ENCODE measurements around the gene MAPK8IP1. TPM values are rescaled to one million over a fixed set of nuclear protein-coding genes. Genes with fewer than 3 reads are reported as not detected.

Gene MAPK8IP1
- total RNA-seq, 1 experiment from 2014 or later, result 14.3 TPM

DNA sequence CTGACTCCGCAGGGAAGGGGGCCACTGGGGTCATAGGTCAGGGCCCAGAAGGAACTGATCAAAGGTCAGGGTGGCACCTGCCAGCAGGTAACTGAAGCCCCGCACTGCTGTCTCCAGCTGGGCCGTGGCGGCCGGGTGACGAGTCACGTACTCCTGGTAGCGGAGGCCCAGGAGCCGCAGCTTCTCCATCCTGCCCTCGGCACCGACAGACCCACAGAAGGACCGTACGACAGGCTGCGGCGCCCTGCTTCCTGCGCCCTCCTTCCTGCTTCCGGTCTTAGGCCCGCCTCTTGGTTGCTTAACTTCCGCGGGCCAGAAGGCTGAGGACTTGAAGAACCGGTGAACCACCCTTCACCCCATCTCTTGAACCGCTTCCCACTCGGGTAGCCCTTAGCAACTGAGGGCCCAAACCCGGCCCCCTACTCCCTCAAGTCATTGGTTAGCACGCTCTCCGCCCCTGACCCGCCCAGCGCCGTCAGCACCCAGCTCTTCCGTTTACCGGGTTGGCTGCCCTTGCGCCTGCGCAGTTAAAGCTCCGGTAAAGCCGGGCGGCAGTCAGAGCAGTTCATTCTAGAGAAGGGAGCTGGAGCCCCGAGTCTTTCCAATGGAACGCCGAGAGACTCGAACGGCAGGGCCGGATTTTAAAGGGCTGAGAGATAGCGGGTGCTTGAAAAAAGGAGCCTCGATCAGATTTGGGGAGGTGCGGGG, 32.3 kb downstream of the MAPK8IP1 start, which contains the start of gene PEX16:
PEX16 (minus strand) TSS at position 255 of the 708 bp plus-strand sequence; CDS start at position 189, 66 bp downstream.
- DNase-seq (ENCODE audit: low read depth, low spot score), result peak; percentile 96
- in situ Hi-C loops (cut with HindIII; ENCODE audit: low pct_unique_long_range_greater_than_20kb, low sequenced_read_pairs), result no loop called here

- in situ Hi-C loops (cut with HindIII; ENCODE audit: low pct_unique_long_range_greater_than_20kb, low sequenced_read_pairs), result no loop called here
- peak; percentile 83 for DNase-seq (ENCODE audit: low read depth, low spot score)
Measured at GRCh38 chr11:45918331-45918941, 33.0 kb downstream of the MAPK8IP1 start.

DNA sequence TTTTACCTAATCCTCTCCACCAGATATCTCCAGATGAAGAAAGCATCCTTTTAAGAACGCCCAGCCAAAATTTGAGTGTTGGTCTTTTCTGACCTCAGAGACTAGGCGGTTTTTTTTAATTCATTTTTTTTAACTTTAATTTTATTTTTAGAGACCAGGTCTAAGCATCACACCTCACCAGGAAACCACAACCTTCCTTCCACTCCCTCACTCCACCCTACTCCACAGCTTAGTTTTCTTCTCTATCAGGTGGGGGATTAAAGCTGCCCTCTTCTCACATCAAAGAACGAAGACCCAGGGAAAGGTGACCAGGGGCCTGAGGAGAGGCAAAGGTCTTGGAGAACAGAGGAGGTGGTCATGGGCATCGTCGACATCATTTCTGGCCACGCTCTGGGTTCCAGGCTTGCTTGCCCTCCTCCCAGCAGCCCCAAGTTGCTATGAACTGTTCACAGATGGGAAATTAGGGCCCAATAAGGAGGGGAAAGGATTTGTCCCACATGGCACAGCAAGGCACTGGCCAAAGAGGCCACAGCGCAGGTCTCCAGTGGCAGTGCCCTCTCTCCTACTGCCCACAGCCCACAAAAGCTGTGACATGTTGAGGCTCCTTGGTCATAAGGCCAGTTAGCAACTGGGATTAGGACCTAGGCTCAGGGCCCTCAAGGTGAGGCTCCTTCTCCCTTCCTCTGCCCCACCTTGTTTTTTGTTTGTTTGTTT, 33.7 kb downstream of the MAPK8IP1 start:
- in situ Hi-C loops (cut with HindIII; ENCODE audit: low pct_unique_long_range_greater_than_20kb, low sequenced_read_pairs), result no loop called here

GRCh38 chr11:45919806-45920530, 34.5 kb downstream of the MAPK8IP1 start:
- in situ Hi-C loops (cut with HindIII; ENCODE audit: low pct_unique_long_range_greater_than_20kb, low sequenced_read_pairs), result no loop called here
- no peak for DNase-seq (ENCODE audit: low read depth, low spot score)

More for the DNA sequence above, 33.7 kb downstream of the MAPK8IP1 start:
- no peak for DNase-seq (ENCODE audit: low read depth, low spot score)

DNA sequence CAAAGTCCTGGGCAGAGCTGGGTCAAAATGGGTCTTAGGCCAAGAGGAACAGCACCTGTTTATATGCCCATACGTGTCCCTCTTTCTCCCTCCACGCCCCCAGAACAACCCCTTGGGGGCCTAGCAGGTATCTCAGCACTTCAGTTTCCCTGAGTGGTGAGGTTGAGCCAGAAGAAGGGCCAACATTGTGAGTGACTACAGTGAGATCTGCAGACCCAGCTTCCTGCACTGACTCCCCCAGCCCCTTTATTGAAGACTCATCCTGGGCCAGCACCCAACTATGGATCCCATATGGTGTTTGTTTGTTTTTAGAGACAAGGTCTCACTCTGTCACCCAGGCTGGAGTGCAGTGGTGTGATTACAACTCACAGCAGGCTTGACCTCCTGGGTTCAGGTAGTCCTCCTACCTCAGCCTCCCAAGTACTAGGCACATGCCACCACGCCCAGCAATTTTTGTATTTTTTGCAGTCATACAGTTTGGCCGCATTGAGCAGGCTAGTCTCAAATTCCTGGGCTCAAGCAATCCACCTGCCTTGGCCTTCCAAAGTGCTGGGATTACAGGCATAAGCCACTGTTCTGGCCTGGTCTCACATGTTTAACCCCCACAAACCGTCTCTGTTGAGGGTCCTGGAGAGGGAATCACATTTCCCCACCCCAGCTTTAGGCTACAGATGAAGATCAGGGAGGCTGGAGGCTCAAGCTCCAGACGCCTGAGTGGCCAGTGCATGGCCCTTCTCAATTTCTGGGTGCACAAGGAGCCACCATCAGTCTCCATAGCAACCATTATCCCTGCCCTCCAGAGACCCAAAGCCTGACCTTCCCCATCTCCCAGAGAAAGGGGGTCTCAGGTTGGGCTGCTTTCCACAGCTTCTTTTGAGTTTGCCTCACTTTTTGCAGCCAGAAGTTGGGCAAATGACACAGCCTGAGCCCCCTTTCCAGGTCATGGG, 35.4 kb downstream of the MAPK8IP1 start:
- no peak for DNase-seq (ENCODE audit: low read depth, low spot score)
- in situ Hi-C loops (cut with HindIII; ENCODE audit: low pct_unique_long_range_greater_than_20kb, low sequenced_read_pairs), result no loop called here

DNA sequence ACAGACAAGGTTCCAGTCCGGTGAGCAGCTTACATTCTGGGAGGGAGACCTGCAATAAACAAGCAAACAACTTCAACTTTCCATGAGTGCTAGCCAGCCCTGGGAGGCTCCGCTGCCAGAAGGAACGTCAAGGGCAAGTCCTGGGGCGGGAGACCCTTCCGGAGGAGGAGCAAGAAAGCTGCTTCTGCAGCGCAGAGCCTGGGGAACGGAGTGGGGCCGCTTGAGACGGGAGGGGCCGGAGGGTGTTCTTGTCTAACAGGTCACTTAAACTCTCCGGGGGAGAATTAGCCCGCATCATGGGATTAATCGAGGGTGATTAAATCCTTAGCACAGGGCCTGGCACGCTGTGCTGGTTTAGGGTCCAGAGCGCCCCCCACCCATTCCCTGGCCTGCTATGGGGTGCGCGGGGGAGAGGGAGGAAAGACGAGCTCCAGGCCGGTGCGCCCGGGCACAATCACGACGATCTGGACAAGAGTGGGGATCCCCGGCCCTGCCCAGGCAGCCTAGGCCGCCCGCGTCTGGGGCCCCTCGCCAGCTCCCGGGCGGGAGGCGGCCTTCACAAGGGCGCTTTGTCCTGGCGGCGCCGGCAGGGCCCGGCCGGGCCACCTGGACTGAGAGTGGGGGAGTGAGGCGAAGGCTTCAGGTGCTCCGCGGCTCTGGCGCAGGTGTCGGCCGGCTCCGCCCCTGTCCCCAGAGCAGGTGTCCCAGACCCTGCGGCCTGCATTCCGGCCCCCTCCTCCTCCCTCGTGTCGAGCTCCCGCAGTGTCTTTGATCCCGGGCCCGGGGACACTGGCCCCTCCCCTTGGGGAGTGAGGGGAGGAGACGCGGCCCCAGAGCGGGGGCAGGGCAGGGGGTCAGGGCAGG, 36.3 kb downstream of the MAPK8IP1 start:
- DNase-seq (ENCODE audit: low read depth, low spot score), result no peak
- in situ Hi-C loops (cut with HindIII; ENCODE audit: low pct_unique_long_range_greater_than_20kb, low sequenced_read_pairs), result no loop called here

DNA sequence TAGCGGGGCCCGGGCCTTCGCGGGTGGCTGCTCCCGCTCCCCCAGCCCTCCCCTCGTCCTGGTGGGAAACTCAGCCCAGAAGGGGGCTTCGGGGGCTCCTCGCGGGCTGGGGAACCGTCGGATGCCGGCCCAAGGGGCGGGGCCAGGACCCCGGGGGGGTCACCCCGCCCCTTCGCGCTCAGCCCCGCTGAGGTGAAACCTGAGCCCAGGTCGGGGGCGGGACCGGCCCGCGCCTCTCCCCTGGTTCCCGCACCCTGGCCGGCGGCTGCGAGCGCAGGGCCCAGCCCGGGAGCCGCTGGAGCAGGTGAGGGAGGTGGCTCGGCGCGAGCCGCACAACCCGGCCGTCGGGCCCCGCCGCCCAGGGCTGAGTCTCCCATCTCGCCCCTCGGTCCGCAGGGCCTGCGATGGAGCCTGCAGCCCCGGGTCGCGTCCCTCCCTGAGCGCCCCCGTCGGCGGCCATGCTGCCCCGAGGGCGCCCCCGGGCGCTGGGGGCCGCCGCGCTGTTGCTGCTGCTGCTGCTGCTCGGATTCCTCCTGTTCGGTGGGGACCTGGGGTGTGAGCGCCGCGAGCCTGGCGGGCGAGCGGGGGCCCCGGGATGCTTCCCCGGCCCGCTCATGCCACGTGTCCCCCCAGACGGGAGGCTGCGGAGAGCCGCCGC, 37.1 kb downstream of the MAPK8IP1 start, which contains the start of gene LARGE2:
LARGE2 (plus strand) TSS at position 232 of the 658 bp plus-strand sequence; CDS start at position 459, 227 bp downstream.
- in situ Hi-C loops (cut with HindIII; ENCODE audit: low pct_unique_long_range_greater_than_20kb, low sequenced_read_pairs), result no loop called here
- DNase-seq (ENCODE audit: low read depth, low spot score), result no peak

GRCh38 chr11:45924036-45924915, 38.8 kb downstream of the MAPK8IP1 start:
- in situ Hi-C loops (cut with HindIII; ENCODE audit: low pct_unique_long_range_greater_than_20kb, low sequenced_read_pairs), result no loop called here
- DNase-seq (ENCODE audit: low read depth, low spot score), result no peak

DNA sequence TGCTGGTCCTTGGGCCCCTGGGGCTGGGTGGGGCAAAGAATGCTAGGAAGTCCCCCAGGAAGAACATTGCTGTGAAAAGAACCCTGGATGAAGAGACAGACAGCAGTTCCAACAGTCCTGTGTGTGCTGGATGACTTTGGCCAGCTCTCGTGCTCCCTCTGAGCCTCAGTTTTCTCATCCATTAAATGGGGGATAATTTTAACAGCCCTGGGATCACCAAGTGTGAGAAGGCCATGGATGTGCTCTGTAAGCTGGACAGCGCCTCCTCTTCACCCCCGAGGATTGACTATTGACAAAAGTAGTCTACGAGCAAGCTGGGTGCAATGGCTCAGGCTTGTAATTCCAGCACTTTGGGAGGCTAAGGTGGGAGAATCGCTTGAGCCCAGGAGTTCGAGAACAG, 39.5 kb downstream of the MAPK8IP1 start:
- in situ Hi-C loops (cut with HindIII; ENCODE audit: low pct_unique_long_range_greater_than_20kb, low sequenced_read_pairs), result no loop called here
- DNase-seq (ENCODE audit: low read depth, low spot score), result no peak

- in situ Hi-C loops (cut with HindIII; ENCODE audit: low pct_unique_long_range_greater_than_20kb, low sequenced_read_pairs), result no loop called here
- no peak for DNase-seq (ENCODE audit: low read depth, low spot score)
Measured at GRCh38 chr11:45925550-45925949, 40.1 kb downstream of the MAPK8IP1 start.

- no peak for DNase-seq (ENCODE audit: low read depth, low spot score)
- in situ Hi-C loops (cut with HindIII; ENCODE audit: low pct_unique_long_range_greater_than_20kb, low sequenced_read_pairs), result no loop called here
Measured at GRCh38 chr11:45926001-45926401, 40.5 kb downstream of the MAPK8IP1 start.

- no peak for DNase-seq (ENCODE audit: low read depth, low spot score)
- in situ Hi-C loops (cut with HindIII; ENCODE audit: low pct_unique_long_range_greater_than_20kb, low sequenced_read_pairs), result no loop called here
Measured at GRCh38 chr11:45926536-45927331, 41.3 kb downstream of the MAPK8IP1 start.

GRCh38 chr11:45927332-45927683, 41.9 kb downstream of the MAPK8IP1 start:
- no peak for DNase-seq (ENCODE audit: low read depth, low spot score)
- in situ Hi-C loops (cut with HindIII; ENCODE audit: low pct_unique_long_range_greater_than_20kb, low sequenced_read_pairs), result no loop called here

Measured in SK-MEL-5 (cell line).